ENCODE data around the gene AFP.
A peak's percentile ranks its signal among the peaks of the same experiment; 100 is the strongest.

Gene AFP

GRCh38 chr4:73440653-73441052, 4.6 kb downstream of the AFP start:
- no peak for DNase-seq (ENCODE audit: extremely low read depth, low read depth)
- no peak overlapping the region for H3K4me3 ChIP-seq (replicated peaks; ENCODE audit: low read depth, low read length)
- TF ChIP-seq CTCF (IDR thresholded peaks at IDR 0.05; ENCODE audit: low read depth, low read length, missing control alignments): no peak

- H3K4me3 ChIP-seq (replicated peaks; ENCODE audit: low read depth, low read length): no peak overlapping the region
- TF ChIP-seq CTCF (IDR thresholded peaks at IDR 0.05; ENCODE audit: low read depth, low read length, missing control alignments): no peak
- DNase-seq (ENCODE audit: extremely low read depth, low read depth): no peak
Measured at GRCh38 chr4:73442275-73442674, 6.3 kb downstream of the AFP start.

GRCh38 chr4:73443224-73443623, 7.2 kb downstream of the AFP start:
- DNase-seq (ENCODE audit: extremely low read depth, low read depth): no peak
- TF ChIP-seq CTCF (IDR thresholded peaks at IDR 0.05; ENCODE audit: low read depth, low read length, missing control alignments): no peak
- no peak overlapping the region for H3K4me3 ChIP-seq (replicated peaks; ENCODE audit: low read depth, low read length)

GRCh38 chr4:73445383-73446335, 9.6 kb downstream of the AFP start:
- TF ChIP-seq CTCF (IDR thresholded peaks at IDR 0.05; ENCODE audit: low read depth, low read length, missing control alignments): no peak
- no peak overlapping the region for H3K4me3 ChIP-seq (replicated peaks; ENCODE audit: low read depth, low read length)
- DNase-seq (ENCODE audit: extremely low read depth, low read depth): no peak

- H3K4me3 ChIP-seq (replicated peaks; ENCODE audit: low read depth, low read length): no peak overlapping the region
- peak; percentile 63 for TF ChIP-seq CTCF (IDR thresholded peaks at IDR 0.05; ENCODE audit: low read depth, low read length, missing control alignments)
- DNase-seq (ENCODE audit: extremely low read depth, low read depth): no peak
Measured at GRCh38 chr4:73446336-73446938, 10.4 kb downstream of the AFP start.

GRCh38 chr4:73447671-73448070, 11.7 kb downstream of the AFP start:
- DNase-seq (ENCODE audit: extremely low read depth, low read depth): no peak
- no peak overlapping the region for H3K4me3 ChIP-seq (replicated peaks; ENCODE audit: low read depth, low read length)
- TF ChIP-seq CTCF (IDR thresholded peaks at IDR 0.05; ENCODE audit: low read depth, low read length, missing control alignments): no peak

Data from HFF-Myc (cell line).